ENCODE results near the gene FNDC3A.
"Not testable (repeated sequence)": the region's sequence is repeated elsewhere in the genome, so short reads cannot be mapped to it uniquely, and the experiment has no call there.

The FNDC3A gene

GRCh38 chr13:49058761-49059160, 83.0 kb downstream of the FNDC3A start:
- Histone ChIP-seq H3K27me3 (ENCODE audit: insufficient read depth, low read depth, severe bottlenecking) (no peaks in the 10 kb centered on the region), H3K36me3 (no peaks in the 10 kb centered on the region), H3K4me3 (ENCODE audit: low read depth, low read length) (no peak overlapping the region), H3K9me3 (ENCODE audit: severe bottlenecking) (no peaks in the 10 kb centered on the region), H3K27ac (no peak overlapping the region)
- no peak for DNase-seq
- no peak for TF ChIP-seq CTCF (IDR thresholded peaks at IDR 0.05; ENCODE audit: low read depth, low read length)

DNA sequence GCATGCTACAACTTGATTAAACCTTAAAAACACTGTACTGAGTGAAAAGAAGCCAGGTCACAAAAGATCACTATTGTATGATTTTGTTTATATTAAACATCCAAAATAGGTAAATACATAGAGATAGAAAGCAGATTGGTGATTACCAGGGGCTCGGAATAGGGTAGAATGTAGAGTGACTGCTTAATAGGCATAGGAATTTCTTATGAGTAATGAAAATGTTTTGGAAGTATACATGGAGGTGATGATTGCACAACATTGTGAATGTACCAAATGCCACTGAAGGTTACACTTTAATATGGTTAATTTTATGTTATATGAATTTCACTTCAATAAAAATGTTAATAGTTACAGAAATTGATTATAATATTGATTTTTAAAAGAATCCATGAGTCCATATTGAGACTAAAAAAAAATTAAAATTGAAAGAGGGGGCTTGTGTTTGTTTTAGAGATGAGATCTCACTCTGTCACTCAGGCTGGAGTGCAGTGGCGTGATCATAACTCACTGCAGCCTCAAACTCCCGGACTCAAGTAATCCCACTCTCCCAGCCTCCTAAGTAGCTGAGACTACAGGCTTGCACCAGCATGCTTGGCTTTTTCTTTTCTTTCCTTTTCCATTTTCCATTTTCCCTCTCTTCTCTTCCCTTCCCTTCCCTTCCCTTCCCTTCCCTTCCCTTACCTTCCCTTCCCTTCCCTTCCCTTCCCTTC, 85.1 kb downstream of the FNDC3A start:
- H3K9me3 ChIP-seq (ENCODE audit: severe bottlenecking): no peaks in the 10 kb centered on the region
- no peak overlapping the region for H3K4me3 ChIP-seq (ENCODE audit: low read depth, low read length)
- no peak for DNase-seq
- H3K27me3 ChIP-seq (ENCODE audit: insufficient read depth, low read depth, severe bottlenecking): no peaks in the 10 kb centered on the region
- no peak for TF ChIP-seq CTCF (IDR thresholded peaks at IDR 0.05; ENCODE audit: low read depth, low read length)
- no peaks in the 10 kb centered on the region for H3K36me3 ChIP-seq
- no peak overlapping the region for H3K27ac ChIP-seq

DNA sequence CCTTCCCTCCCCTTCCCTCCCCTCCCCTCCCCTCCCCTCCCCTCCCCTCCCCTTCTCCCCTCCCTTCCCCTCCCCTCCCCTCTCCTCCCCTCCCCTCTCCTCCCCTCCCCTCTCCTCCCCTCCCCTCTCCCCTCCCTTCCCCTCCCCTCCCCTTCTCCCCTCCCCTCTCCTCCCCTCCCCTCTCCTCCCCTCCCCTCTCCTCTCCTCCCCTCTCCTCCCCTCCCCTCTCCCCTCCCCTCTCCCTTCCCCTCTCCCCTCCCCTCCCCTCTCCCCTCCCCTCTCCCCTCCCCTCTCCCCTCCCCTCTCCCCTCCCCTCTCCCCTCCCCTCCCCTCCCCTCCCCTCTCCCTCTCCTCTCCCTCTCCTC, 85.7 kb downstream of the FNDC3A start:
- not testable (repeated sequence) for H3K36me3 ChIP-seq; DNase-seq; H3K27ac ChIP-seq; H3K9me3 ChIP-seq (ENCODE audit: severe bottlenecking); H3K27me3 ChIP-seq (ENCODE audit: insufficient read depth, low read depth, severe bottlenecking); H3K4me3 ChIP-seq (ENCODE audit: low read depth, low read length)

- no peak for TF ChIP-seq CTCF (IDR thresholded peaks at IDR 0.05; ENCODE audit: low read depth, low read length)
- no peak for DNase-seq
- H3K27me3 ChIP-seq (ENCODE audit: insufficient read depth, low read depth, severe bottlenecking): no peaks in the 10 kb centered on the region
- H3K36me3 ChIP-seq: no peaks in the 10 kb centered on the region
- no peaks in the 10 kb centered on the region for H3K9me3 ChIP-seq (ENCODE audit: severe bottlenecking)
- H3K27ac ChIP-seq: no peak overlapping the region
- H3K4me3 ChIP-seq (ENCODE audit: low read depth, low read length): no peak overlapping the region
Measured at GRCh38 chr13:49062297-49062896, 86.7 kb downstream of the FNDC3A start.

DNA sequence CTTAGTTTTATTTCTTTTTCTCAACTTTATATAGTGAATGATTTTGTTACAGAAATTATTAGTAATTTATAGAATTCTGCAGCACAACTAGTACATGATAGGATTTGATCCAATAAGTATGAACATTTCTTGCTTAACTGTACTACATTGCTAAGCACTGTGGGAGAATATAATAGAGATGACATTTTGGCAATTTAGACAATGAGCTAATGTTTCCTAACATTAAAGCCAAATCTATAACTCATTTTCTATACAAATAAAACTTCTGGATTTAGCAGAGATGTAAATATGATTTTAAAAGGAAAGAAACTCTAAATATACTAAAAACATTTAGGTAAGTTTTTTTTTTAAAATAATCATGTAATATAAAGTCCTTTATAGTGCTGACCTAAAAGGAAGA, 87.3 kb downstream of the FNDC3A start:
- Histone ChIP-seq H3K4me3 (ENCODE audit: low read depth, low read length) (no peak overlapping the region), H3K36me3 (no peaks in the 10 kb centered on the region)
- no peak for TF ChIP-seq CTCF (IDR thresholded peaks at IDR 0.05; ENCODE audit: low read depth, low read length)

DNA sequence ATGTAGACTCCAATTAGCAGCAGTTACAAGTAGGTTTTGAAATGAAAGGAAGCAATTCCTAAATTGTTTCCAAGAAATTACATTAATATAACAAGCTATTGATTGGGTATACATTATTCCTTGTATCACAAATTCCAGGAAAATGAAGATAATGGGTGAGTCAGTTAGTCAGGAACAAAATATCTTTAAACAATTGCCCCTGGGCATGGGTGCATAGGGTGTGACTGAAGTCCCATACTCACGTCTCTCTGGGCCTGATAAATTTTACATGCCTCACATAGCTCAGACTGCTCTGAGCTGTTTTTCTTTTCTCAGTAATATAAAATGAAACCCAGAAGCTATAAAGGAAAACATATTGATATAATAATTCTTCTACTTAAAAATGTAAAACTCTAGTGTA, 87.8 kb downstream of the FNDC3A start:
- DNase-seq: no peak
- Histone ChIP-seq H3K27me3 (ENCODE audit: insufficient read depth, low read depth, severe bottlenecking) (no peaks in the 10 kb centered on the region), H3K27ac (no peak overlapping the region), H3K9me3 (ENCODE audit: severe bottlenecking) (no peaks in the 10 kb centered on the region), H3K36me3 (no peaks in the 10 kb centered on the region), H3K4me3 (ENCODE audit: low read depth, low read length) (no peak overlapping the region)
- TF ChIP-seq CTCF (IDR thresholded peaks at IDR 0.05; ENCODE audit: low read depth, low read length): no peak

More for the DNA sequence above, 87.3 kb downstream of the FNDC3A start:
- Histone ChIP-seq H3K9me3 (ENCODE audit: severe bottlenecking) (no peaks in the 10 kb centered on the region), H3K27me3 (ENCODE audit: insufficient read depth, low read depth, severe bottlenecking) (no peaks in the 10 kb centered on the region), H3K27ac (no peak overlapping the region)
- no peak for DNase-seq
